ENCODE measurements around the gene CBFA2T3. TPM values are rescaled to one million over a fixed set of nuclear protein-coding genes. Genes with fewer than 3 reads are reported as not detected.

The CBFA2T3 gene
- total and polyA plus RNA-seq, 2 of the 8 experiments (the other 6 are each of a cell fraction or from before 2014, with no cell fraction given), result 0.51 to 1.3 TPM

- Histone ChIP-seq H3K9me3 (ENCODE audit: insufficient read depth in 2 of 2, low read depth in 1 of 2, low read length in 1 of 2) (no peaks in the 10 kb centered on the region), H3K4ac (replicated peaks; ENCODE audit: insufficient read length, low read depth, low read length) (no peak overlapping the region), H3K4me2 (ENCODE audit: insufficient read depth in 1 of 2, low read depth in 2 of 2, low read length in 2 of 2) (no peak overlapping the region), H3K9ac (replicated peaks in 1 of 4; ENCODE audit: extremely low read depth in 1 of 4, low read depth in 3 of 4, low read length in 3 of 4) (no peak overlapping the region), H3K23ac (ENCODE audit: insufficient read length) (no peak overlapping the region), H3K79me2 (ENCODE audit: control insufficient read depth in 1 of 2, insufficient read depth in 2 of 2, low read length in 2 of 2) (no peaks in the 10 kb centered on the region), H3K27me3 (replicated peaks in 1 of 4; ENCODE audit: control insufficient read depth in 3 of 4, extremely low read depth in 1 of 4, insufficient read depth in 3 of 4, low read length in 3 of 4) (no peaks in the 10 kb centered on the region), H2AK5ac (ENCODE audit: low read depth, low read length) (no peak overlapping the region), H2AFZ (ENCODE audit: low read length) (no peak overlapping the region), H3K27ac (ENCODE audit: low read depth, low read length) (no peak overlapping the region), H2BK120ac (replicated peaks; ENCODE audit: low read depth, low read length) (no peak overlapping the region), H4K91ac (replicated peaks; ENCODE audit: insufficient read length, low read length) (no peak overlapping the region), H3K14ac (ENCODE audit: insufficient read length) (no peak overlapping the region), H3K18ac (ENCODE audit: extremely low read depth, low read length) (no peak overlapping the region), H2BK20ac (ENCODE audit: low read length) (no peak overlapping the region), H3K4me3 (ENCODE audit: extremely low read depth in 1 of 4, insufficient read depth in 2 of 4, low read depth in 3 of 4, low read length in 4 of 4) (no peak overlapping the region), H2BK12ac (ENCODE audit: low read depth, low read length) (no peak overlapping the region), H4K8ac (ENCODE audit: extremely low read depth, insufficient read depth, low read length) (no peak overlapping the region), H3K36me3 (ENCODE audit: control insufficient read depth in 2 of 4, insufficient read depth in 4 of 4, low read length in 3 of 4) (no peaks in the 10 kb centered on the region), H3K56ac (replicated peaks; ENCODE audit: insufficient read length, low read depth, low read length) (no peak overlapping the region), H3K4me1 (replicated peaks in 1 of 4; ENCODE audit: control insufficient read depth in 3 of 4, insufficient read depth in 4 of 4, low read length in 3 of 4) (no peaks in the 10 kb centered on the region; a peak in 1 of 7 replicates), H2BK5ac (ENCODE audit: low read depth, low read length) (no peak overlapping the region), H2BK15ac (ENCODE audit: low read length) (no peak overlapping the region), H3K79me1 (ENCODE audit: low read depth, low read length) (no peaks in the 10 kb centered on the region), H4K5ac (ENCODE audit: insufficient read length, low read depth, low read length) (no peak overlapping the region), H4K20me1 (replicated peaks in 1 of 2; ENCODE audit: control insufficient read depth in 1 of 2, insufficient read depth in 2 of 2, low read length in 2 of 2) (peaks cover 0 to 1% of the 10 kb centered on the region in 2 experiments), H3K23me2 (ENCODE audit: low read depth, low read length) (peaks cover 13% of the 10 kb centered on the region; the same call in 1 of the 2 replicates)
- DNase-seq (ENCODE audit: low read depth in 1 of 2, low spot score in 2 of 2), result no peak
- ChIA-PET CTCF (ENCODE audit: partially characterized antibody) (interaction anchor here (0.5 to 1.1 kb wide), 3 partner anchors 7 to 331 kb away, joined by 3 to 4 read pairs (median 3); no protein-coding TSS in a partner anchor), POLR2A (ENCODE audit: partially characterized antibody) (interaction anchor here (0.6 kb wide), 1 partner anchor 12 kb away, joined by 3 read pairs; no protein-coding TSS in a partner anchor)
- 91% methylated on average over 14 of the region's 23 CpGs; no CpG with 5 or more reads in 1 of the 2 experiments for WGBS, 2 experiments (ENCODE audit: extremely low coverage in 1 of 2, insufficient coverage in 1 of 2, insufficient read length in 1 of 2, insufficient replicate concordance in 2 of 2, low coverage in 1 of 2, low lambda C conversion rate in 2 of 2, missing lambda C conversion rate in 1 of 2)
- FAIRE-seq, result no peak
- no peak for TF ChIP-seq SUZ12 (IDR thresholded peaks at IDR 0.05; ENCODE audit: low read length)
- TF ChIP-seq POLR2A (IDR thresholded peaks at IDR 0.05; ENCODE audit: control extremely low read depth in 1 of 2, low read depth in 2 of 2, low read length in 2 of 2), result no peak
- no peak for TF ChIP-seq CBX5 (IDR thresholded peaks at IDR 0.05; ENCODE audit: low read depth, low read length)
- TF ChIP-seq RXRA (IDR thresholded peaks at IDR 0.05; ENCODE audit: insufficient read depth, low read depth, low read length), result no peak
- TF ChIP-seq BCL11A (IDR thresholded peaks at IDR 0.05; ENCODE audit: low read depth in 2 of 2, low read length in 2 of 2), result no peak
These were observed 515 bp downstream of the CBFA2T3 start for GRCh38 chr16:88976366-88977017.
